Esophagus squamous epithelium (tissue), 5 donors: ENCODE data around the gene ZNF354B. TPM values are rescaled to one million over a fixed set of nuclear protein-coding genes. Genes with fewer than 3 reads are reported as not detected.
A peak's percentile ranks its signal among the peaks of the same experiment; 100 is the strongest.
"Not testable (repeated sequence)": the region's sequence is repeated elsewhere in the genome, so short reads cannot be mapped to it uniquely, and the experiment has no call there.

Source experiments
- DNase-seq: peaks from one replicate; lab custom pipeline; 2025; lab: John Stamatoyannopoulos, UW
- H3K27ac ChIP-seq, 4 donors: fragments of 200-600 bp; sonication (generic); one replicate each; pipeline ENCODE4 v1.5.1; 2016 to 2019; ENCODE audit warnings: mild to moderate bottlenecking in 1 of 4
- H3K27me3 ChIP-seq, 4 donors: fragments of 200-600 bp; sonication (generic); 1 replicate in 3 of 4; 2 replicates in 1 of 4; pipeline versions ENCODE4 v1.5.1 to v1.6.0; 2017 to 2021; ENCODE audit warnings: antibody characterized with exemption in 1 of 4
- H3K36me3 ChIP-seq, 3 donors: fragments of 200-600 bp; sonication (generic); one replicate each; pipeline ENCODE4 v1.5.1; 2016 to 2019
- H3K4me1 ChIP-seq, 3 donors: fragments of 200-600 bp; sonication (generic); one replicate each; pipeline ENCODE4 v1.5.1; 2017 to 2019
- H3K4me3 ChIP-seq, 4 donors: fragments of 200-600 bp; sonication (generic); 1 replicate in 3 of 4; 2 replicates in 1 of 4; pipeline ENCODE4 v1.5.1; 2016 to 2019; ENCODE audit warnings: mild to moderate bottlenecking in 2 of 4, moderate library complexity in 1 of 4
- H3K9me3 ChIP-seq, 3 donors: fragments of 200-600 bp; sonication (generic); one replicate each; pipeline ENCODE4 v1.5.1; 2016 to 2019
- POLR2A ChIP-seq, 4 donors: fragments of 450-650 bp; IDR thresholded peaks; one replicate each; pipeline ENCODE4 v1.6.1; 2017; ENCODE audit warnings: antibody characterized with exemption in 4 of 4, mild to moderate bottlenecking in 4 of 4, moderate library complexity in 3 of 4
- WGBS, 2 donors: methylation state at CpG; one replicate each; pipeline ENCODE4 v1.1.5; 2018; 5-methylcytosine and 5-hydroxymethylcytosine counted together
- intact Hi-C: fragments of 100-400 bp; cut with DNase I; formaldehyde crosslinking; loops from one replicate; pipeline ENCODE4 v1.15.0; 2022
- total RNA-seq, 4 donors: library from RNA; depleted of rRNA; stranded (reverse); fragments of >200 nt; gene quantifications; one replicate each; pipeline ENCODE4 v1.1.0, GENCODE V29; 2016
- TF ChIP-seq, protein P1 (sequence below), 6 experiments: fragments of 450-650 bp in 4 of 6; fragments of 200-600 bp in 2 of 6; sonication (generic) in 2 of 6; IDR thresholded peaks; one replicate each; pipeline ENCODE4 v1.5.1; 2016 to 2019; ENCODE audit warnings: antibody characterized with exemption in 6 of 6, mild to moderate bottlenecking in 4 of 6, moderate library complexity in 4 of 6
- donor health status: DM: yes; HTN: yes; CAD: no.

The ZNF354B gene
- total RNA-seq, 4 donors from 2014 or later = 6.0 to 19.3 (median 8.6) TPM

DNA sequence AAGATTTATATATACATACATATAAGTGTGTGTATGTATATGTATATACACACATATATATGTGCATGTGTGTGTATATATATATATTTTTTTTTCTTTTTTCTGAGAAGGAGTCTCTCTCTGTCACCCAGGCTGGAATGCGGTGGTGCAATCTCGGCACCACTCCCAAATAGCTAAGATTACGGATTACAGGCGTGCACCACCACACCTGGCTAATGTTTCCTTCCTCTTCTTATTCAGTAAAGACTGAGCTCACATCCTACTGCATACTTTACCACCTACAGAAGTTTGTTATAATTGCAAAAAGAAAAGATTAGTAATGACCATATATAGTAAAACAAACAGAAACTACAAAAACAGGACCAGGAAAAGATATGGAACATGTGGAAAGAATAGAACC, 23.1 kb upstream of the ZNF354B start:
- Histone ChIP-seq H3K27ac (no peak overlapping the region), H3K4me3 (no peak overlapping the region), H3K4me1 (no peaks in the 10 kb centered on the region), H3K36me3 (no peaks in the 10 kb centered on the region), H3K27me3 (peaks cover 0 to 5% (median 0%) of the 10 kb centered on the region in 4 donors), H3K9me3 (no peaks in the 10 kb centered on the region)
- intact Hi-C loops = no loop called here
- TF ChIP-seq, protein P1, sequence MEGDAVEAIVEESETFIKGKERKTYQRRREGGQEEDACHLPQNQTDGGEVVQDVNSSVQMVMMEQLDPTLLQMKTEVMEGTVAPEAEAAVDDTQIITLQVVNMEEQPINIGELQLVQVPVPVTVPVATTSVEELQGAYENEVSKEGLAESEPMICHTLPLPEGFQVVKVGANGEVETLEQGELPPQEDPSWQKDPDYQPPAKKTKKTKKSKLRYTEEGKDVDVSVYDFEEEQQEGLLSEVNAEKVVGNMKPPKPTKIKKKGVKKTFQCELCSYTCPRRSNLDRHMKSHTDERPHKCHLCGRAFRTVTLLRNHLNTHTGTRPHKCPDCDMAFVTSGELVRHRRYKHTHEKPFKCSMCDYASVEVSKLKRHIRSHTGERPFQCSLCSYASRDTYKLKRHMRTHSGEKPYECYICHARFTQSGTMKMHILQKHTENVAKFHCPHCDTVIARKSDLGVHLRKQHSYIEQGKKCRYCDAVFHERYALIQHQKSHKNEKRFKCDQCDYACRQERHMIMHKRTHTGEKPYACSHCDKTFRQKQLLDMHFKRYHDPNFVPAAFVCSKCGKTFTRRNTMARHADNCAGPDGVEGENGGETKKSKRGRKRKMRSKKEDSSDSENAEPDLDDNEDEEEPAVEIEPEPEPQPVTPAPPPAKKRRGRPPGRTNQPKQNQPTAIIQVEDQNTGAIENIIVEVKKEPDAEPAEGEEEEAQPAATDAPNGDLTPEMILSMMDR (IDR thresholded peaks at IDR 0.05) = no peak
- no peak for TF ChIP-seq POLR2A (IDR thresholded peaks at IDR 0.05)
- WGBS, 2 donors = 69 to 76% methylated on average over 4 of the region's 4 CpGs
- no peak for DNase-seq

DNA sequence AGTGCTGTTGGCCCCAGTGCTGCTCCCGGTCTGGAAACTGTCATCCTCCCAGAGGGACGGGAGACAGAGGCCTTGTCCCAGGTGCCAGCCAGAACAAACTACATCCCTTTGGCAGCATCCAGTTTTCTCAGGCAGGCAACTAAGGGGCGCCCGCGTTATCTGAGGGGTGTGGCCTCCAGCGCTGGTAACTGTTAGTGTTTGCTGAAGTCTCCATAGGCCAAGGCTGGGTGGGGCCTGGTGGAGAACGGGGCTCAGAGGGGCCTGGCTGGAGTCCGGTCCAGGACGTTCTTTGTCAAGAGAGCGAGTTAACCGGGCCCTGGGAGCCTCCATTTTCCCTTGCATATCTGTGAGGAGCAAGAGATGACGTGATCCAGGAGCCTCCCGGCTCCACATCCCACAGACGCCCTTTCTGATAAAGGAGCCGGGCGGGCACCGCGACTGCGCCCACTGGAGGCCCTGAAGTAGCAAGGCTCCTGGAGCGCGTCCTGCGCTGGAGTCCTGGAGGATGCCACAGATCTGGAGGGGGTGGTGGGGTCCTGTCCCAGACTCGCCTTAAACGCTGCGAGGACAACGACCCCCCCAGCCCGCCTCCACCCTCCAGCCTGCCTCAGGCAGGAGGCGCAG, 20.9 kb upstream of the ZNF354B start:
- H3K36me3 ChIP-seq, H3K4me3 ChIP-seq, H3K27ac ChIP-seq, DNase-seq, H3K4me1 ChIP-seq, intact Hi-C loops, H3K27me3 ChIP-seq, H3K9me3 ChIP-seq: not testable (repeated sequence)
- WGBS, 2 donors = no CpG with 5 or more reads among the region's 28 CpGs

DNA sequence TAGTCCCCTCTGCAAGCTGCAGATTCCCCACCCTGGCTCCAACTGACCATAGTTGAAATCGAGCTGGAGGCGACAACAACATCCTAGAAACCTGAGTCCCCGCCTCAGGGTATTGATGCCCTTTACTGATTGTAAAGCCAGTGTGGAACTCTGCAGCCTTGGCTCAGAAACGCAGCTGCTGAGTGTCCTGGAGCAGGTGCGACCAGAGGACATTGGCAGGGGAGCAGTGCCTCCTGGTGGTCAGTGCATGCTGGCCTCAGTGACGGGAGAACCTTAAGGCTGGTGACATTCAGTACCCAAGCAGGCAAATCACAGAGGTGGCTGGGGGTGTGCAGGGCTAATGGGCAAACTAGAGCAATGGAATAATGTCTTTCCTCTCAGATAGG, 20.4 kb upstream of the ZNF354B start:
- Histone ChIP-seq H3K4me1 (no peaks in the 10 kb centered on the region), H3K27me3 (peaks cover 0 to 5% (median 0%) of the 10 kb centered on the region in 4 donors), H3K36me3 (no peaks in the 10 kb centered on the region), H3K4me3 (no peak overlapping the region), H3K27ac (no peak overlapping the region), H3K9me3 (no peaks in the 10 kb centered on the region)
- WGBS, 2 donors = 70% methylated on average over 3 of the region's 6 CpGs; no CpG with 5 or more reads in 1 of the 2 donors
- intact Hi-C loops = no loop called here
- no peak for DNase-seq
- no peak for TF ChIP-seq POLR2A (IDR thresholded peaks at IDR 0.05)
- TF ChIP-seq, protein P1 (IDR thresholded peaks at IDR 0.05) = peak in 5 of 6 experiments; percentile 49 to 89 (median 85)

DNA sequence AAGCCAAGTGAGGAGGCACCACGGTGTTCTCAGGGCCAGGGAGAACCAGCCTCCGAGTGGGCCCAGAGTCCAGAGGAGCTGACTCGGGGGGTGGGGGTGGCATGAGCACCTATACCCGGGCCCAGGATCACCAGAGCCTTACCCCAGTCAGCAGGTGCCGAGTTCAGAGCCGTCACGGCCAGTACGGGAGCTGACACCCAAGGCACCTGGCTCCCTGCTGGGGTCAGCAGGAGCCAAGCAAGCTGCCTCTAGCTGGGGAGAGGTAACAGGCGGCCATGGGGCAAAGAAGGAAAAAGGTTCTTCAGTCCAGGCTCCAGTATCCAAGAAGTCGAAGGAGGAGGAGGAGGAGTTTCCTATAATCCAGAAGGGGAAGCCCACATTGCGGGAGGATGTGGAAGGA, 19.4 kb upstream of the ZNF354B start:
- H3K4me3 ChIP-seq, H3K9me3 ChIP-seq, H3K27me3 ChIP-seq, H3K4me1 ChIP-seq, DNase-seq, H3K36me3 ChIP-seq, intact Hi-C loops, H3K27ac ChIP-seq: not testable (repeated sequence)
- 20 to 80% methylated on average over 1 to 3 of the region's 11 CpGs for WGBS, 2 donors

DNA sequence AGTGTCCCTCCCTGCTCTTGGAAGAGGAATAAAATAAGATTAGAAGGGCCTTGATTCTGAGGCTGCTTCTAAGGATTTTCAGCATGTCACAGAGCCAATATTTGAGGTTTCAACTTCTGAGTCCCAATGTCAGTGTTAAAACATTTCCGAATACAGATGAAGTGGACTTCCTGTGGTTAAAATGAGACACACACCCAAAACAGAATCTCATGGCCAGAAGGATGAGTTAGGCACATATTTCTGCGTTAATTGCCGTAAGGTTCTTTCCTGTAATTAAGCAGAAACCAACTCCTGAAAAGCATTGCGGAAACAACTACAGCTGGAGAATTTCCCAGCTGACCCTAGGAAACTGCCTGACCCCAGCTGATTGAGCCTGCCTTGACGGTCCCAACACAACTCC, 10.4 kb upstream of the ZNF354B start:
- TF ChIP-seq, protein P1 (IDR thresholded peaks at IDR 0.05) = no peak
- no peak for TF ChIP-seq POLR2A (IDR thresholded peaks at IDR 0.05)
- no peak overlapping the region for H3K4me3 ChIP-seq
- H3K27me3 ChIP-seq = no peaks in the 10 kb centered on the region
- no peaks in the 10 kb centered on the region for H3K4me1 ChIP-seq
- H3K36me3 ChIP-seq = no peaks in the 10 kb centered on the region
- H3K27ac ChIP-seq = no peak overlapping the region
- no peaks in the 10 kb centered on the region for H3K9me3 ChIP-seq
- intact Hi-C loops = no loop called here
- WGBS, 2 donors = 69 to 79% methylated on average over 5 of the region's 5 CpGs
- DNase-seq = no peak

DNA sequence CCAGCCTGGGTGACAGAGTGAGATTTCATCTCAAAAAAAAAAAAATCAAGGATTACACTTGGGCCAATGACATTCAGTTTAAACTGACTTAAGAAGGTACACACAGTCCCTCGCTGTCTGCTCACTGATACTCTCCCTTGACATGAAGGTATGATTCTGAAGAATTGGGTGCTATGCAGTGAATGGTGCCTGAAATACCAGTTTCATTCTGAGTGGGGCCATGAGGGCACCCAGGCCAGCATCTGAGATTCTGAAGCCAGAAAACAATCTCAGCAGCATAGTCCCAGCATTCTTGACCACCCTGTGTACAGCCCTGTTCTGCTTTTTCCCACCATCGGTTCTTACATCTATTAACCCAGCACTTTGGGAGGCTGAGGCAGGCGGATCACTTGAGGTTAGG, 7.8 kb upstream of the ZNF354B start:
- TF ChIP-seq, protein P1 (IDR thresholded peaks at IDR 0.05) = no peak
- TF ChIP-seq POLR2A (IDR thresholded peaks at IDR 0.05) = no peak
- 84 to 85% methylated on average over 2 to 3 of the region's 3 CpGs for WGBS, 2 donors
- Histone ChIP-seq H3K36me3 (no peaks in the 10 kb centered on the region), H3K27ac (no peak overlapping the region), H3K27me3 (no peaks in the 10 kb centered on the region), H3K4me1 (no peaks in the 10 kb centered on the region), H3K4me3 (no peak overlapping the region), H3K9me3 (no peaks in the 10 kb centered on the region)
- intact Hi-C loops = loop anchor here (10.0 kb wide), 1 partner anchor 117 kb away; the partner anchor contains the start of gene ZNF354A
- no peak for DNase-seq
